ENCODE results near the gene CXCR2.

Gene CXCR2

DNA sequence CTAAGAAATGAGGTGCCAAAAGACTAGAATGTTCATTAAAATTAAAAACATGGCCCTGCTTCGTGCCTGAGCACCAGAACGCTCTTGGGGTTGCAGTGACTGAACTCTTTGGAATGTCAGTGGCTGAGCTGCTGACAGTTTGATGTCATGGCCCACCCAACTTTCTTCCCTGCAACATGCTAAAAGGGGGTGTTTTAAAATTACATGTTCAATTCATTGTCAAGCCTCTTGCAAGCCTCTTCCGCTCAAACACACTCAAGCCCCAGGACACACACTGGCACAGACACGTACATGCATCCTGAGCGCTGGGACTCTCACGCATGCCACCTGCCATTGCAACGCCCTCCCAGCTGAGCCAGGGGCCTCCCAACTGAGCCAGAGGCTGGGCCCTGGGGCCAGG lies 44.1 kb upstream of the CXCR2 start:
- no peak overlapping the region for H2AFZ ChIP-seq
- TF ChIP-seq, protein P1, sequence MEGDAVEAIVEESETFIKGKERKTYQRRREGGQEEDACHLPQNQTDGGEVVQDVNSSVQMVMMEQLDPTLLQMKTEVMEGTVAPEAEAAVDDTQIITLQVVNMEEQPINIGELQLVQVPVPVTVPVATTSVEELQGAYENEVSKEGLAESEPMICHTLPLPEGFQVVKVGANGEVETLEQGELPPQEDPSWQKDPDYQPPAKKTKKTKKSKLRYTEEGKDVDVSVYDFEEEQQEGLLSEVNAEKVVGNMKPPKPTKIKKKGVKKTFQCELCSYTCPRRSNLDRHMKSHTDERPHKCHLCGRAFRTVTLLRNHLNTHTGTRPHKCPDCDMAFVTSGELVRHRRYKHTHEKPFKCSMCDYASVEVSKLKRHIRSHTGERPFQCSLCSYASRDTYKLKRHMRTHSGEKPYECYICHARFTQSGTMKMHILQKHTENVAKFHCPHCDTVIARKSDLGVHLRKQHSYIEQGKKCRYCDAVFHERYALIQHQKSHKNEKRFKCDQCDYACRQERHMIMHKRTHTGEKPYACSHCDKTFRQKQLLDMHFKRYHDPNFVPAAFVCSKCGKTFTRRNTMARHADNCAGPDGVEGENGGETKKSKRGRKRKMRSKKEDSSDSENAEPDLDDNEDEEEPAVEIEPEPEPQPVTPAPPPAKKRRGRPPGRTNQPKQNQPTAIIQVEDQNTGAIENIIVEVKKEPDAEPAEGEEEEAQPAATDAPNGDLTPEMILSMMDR (IDR thresholded peaks at IDR 0.05): no peak
- H3K4me1 ChIP-seq: no peaks in the 10 kb centered on the region

DNA sequence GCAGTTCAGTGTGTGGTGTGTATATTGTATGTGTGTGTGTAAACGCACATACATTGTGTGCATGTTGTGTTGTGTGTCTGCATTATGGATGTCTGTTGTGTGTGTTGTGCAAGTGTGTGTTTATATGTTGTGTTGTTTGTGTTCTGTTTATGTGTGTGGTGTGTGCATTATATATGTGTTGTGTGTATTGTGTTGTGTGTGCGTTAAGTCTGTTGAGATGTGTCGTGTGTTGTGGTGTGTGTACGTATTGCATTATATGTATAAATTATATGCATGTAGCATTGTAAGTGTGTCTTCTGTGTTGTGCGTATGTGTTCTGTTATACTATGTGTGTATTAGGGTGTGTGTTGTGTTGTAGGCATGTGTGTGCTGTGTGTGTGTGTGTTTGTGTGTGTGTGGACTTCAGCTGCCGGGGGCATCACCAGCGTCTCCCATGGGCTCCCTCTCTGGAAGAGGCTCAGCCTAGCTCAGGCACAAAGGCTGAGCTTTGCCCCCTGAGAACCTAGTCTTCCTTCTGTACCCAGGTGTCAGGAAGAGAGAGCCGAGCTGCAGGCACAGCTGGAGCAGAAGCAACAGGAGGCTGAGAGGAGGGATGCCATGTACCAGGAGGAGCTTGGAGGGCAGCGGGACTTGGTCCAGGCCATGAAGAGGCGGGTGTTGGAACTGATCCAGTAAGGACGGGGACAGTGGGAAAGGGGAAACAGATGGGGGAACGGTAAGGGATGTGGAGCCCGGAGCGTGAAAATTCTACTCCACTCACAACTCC lies 43.1 kb upstream of the CXCR2 start:
- Histone ChIP-seq H2AFZ (no peak overlapping the region), H3K27me3 (ENCODE audit: control insufficient read depth, insufficient read depth, low read length) (no peaks in the 10 kb centered on the region), H3K27ac (no peak overlapping the region), H3K36me3 (ENCODE audit: control insufficient read depth, insufficient read depth, low read length) (no peaks in the 10 kb centered on the region), H3K9me3 (ENCODE audit: control insufficient read depth, low read length) (no peaks in the 10 kb centered on the region), H3K4me1 (no peaks in the 10 kb centered on the region), H3K79me2 (no peaks in the 10 kb centered on the region), H3K9ac (no peak overlapping the region), H3K4me2 (ENCODE audit: low read length) (no peak overlapping the region), H3K4me3 (ENCODE audit: low read depth, low read length) (no peak overlapping the region)
- TF ChIP-seq, protein P1 (IDR thresholded peaks at IDR 0.05): no peak

More for the DNA sequence above, 44.1 kb upstream of the CXCR2 start:
- H3K36me3 ChIP-seq (ENCODE audit: control insufficient read depth, insufficient read depth, low read length): no peaks in the 10 kb centered on the region
- H3K4me2 ChIP-seq (ENCODE audit: low read length): no peak overlapping the region
- H3K9ac ChIP-seq: no peak overlapping the region
- no peak overlapping the region for H3K4me3 ChIP-seq (ENCODE audit: low read depth, low read length)
- no peaks in the 10 kb centered on the region for H3K9me3 ChIP-seq (ENCODE audit: control insufficient read depth, low read length)
- no peaks in the 10 kb centered on the region for H3K79me2 ChIP-seq
- H3K27me3 ChIP-seq (ENCODE audit: control insufficient read depth, insufficient read depth, low read length): no peaks in the 10 kb centered on the region
- H3K27ac ChIP-seq: no peak overlapping the region

DNA sequence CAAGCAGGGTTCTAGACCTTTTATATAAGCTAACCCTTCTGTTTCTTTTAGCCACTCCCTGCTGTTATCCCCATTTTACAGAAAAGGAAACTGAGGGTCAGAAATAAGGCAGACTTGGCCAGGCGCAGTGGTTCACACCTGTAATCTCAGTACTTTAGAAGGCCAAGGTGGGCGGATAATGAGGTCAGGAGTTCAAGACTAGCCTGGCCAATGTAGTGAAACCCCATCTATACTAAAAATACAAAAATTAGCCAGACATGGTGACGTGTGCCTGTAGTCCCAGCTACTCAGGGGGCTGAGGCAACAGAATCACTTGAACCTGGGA lies 42.5 kb upstream of the CXCR2 start:
- H2AFZ ChIP-seq: no peak overlapping the region
- H3K4me3 ChIP-seq (ENCODE audit: low read depth, low read length): no peak overlapping the region
- H3K27ac ChIP-seq: no peak overlapping the region
- no peak overlapping the region for H3K4me2 ChIP-seq (ENCODE audit: low read length)
- no peaks in the 10 kb centered on the region for H3K4me1 ChIP-seq
- no peaks in the 10 kb centered on the region for H3K9me3 ChIP-seq (ENCODE audit: control insufficient read depth, low read length)
- no peaks in the 10 kb centered on the region for H3K27me3 ChIP-seq (ENCODE audit: control insufficient read depth, insufficient read depth, low read length)
- no peaks in the 10 kb centered on the region for H3K79me2 ChIP-seq
- no peaks in the 10 kb centered on the region for H3K36me3 ChIP-seq (ENCODE audit: control insufficient read depth, insufficient read depth, low read length)
- no peak overlapping the region for H3K9ac ChIP-seq
- TF ChIP-seq, protein P1 (IDR thresholded peaks at IDR 0.05): no peak

DNA sequence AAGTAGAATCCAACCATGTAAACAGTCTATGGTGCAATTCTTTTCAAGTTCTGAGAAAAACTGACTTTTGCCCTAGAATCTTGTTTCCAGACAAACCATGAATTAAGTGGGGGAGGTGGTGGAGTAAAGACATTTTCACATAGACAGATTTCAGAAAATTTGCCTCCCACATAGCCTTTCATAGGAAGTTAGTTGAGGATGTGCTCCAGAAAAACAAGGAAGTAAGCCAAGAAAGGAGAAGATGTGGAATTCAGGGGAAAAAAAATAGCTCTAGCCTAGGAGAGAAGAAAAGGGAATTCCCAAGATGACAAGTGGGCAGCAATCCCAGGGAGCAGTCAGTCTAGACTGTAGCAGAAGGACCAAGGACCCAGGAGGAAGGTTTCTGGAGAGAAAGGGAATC lies 39.4 kb upstream of the CXCR2 start:
- Histone ChIP-seq H2AFZ (no peak overlapping the region), H3K4me2 (ENCODE audit: low read length) (no peak overlapping the region), H3K9ac (no peak overlapping the region), H3K36me3 (ENCODE audit: control insufficient read depth, insufficient read depth, low read length) (no peaks in the 10 kb centered on the region), H3K9me3 (ENCODE audit: control insufficient read depth, low read length) (no peaks in the 10 kb centered on the region), H3K79me2 (no peaks in the 10 kb centered on the region), H3K4me1 (no peaks in the 10 kb centered on the region), H3K27me3 (ENCODE audit: control insufficient read depth, insufficient read depth, low read length) (no peaks in the 10 kb centered on the region), H3K4me3 (ENCODE audit: low read depth, low read length) (no peak overlapping the region), H3K27ac (no peak overlapping the region)
- TF ChIP-seq, protein P1 (IDR thresholded peaks at IDR 0.05): no peak

DNA sequence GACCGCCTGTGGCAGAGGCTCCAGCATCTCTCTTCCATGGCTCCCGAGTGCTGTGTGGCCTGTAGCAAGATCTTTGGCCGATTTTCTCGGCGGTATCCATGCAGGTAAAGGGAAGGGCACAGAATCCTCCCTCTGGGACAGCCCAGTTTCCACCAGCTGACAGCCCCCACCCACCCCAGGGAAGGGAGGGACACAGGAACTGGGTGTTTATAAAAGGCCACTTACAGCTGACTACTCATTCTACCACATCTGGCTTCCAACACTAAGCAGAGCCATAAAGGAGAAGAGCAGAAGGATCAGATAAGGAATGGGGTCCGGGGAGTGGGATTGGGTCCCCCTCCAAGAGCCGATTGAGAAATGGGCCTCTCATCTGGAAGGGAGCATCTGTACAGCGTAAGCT lies 36.6 kb upstream of the CXCR2 start:
- H3K27ac ChIP-seq: no peak overlapping the region
- no peaks in the 10 kb centered on the region for H3K9me3 ChIP-seq (ENCODE audit: control insufficient read depth, low read length)
- H3K27me3 ChIP-seq (ENCODE audit: control insufficient read depth, insufficient read depth, low read length): no peaks in the 10 kb centered on the region
- H3K4me2 ChIP-seq (ENCODE audit: low read length): no peak overlapping the region
- TF ChIP-seq, protein P1 (IDR thresholded peaks at IDR 0.05): no peak
- H3K4me1 ChIP-seq: no peaks in the 10 kb centered on the region
- no peak overlapping the region for H3K9ac ChIP-seq
- no peak overlapping the region for H2AFZ ChIP-seq
- no peaks in the 10 kb centered on the region for H3K79me2 ChIP-seq
- no peaks in the 10 kb centered on the region for H3K36me3 ChIP-seq (ENCODE audit: control insufficient read depth, insufficient read depth, low read length)
- no peak overlapping the region for H3K4me3 ChIP-seq (ENCODE audit: low read depth, low read length)

Measured in parathyroid adenoma (tissue), 2 donors.